GM19468 (cell line): Measurements from ENCODE around the gene SLC7A10.
A peak's percentile ranks its signal among the peaks of the same experiment; 100 is the strongest.
"Not testable (repeated sequence)": the region's sequence is repeated elsewhere in the genome, so short reads cannot be mapped to it uniquely, and the experiment has no call there.

Experiments used
- ATAC-seq: cut with Tn5 transposase; IDR thresholded peaks from one replicate; pipeline ENCODE4 v1.9.1; 2021; ENCODE audit warnings: mild to moderate bottlenecking, moderate library complexity, moderate number of reproducible peaks; ENCODE audit not compliant: unreplicated experiment; ENCODE audit errors: extremely low read depth

The SLC7A10 gene

GRCh38 chr19:33191092-33191491 lies 34.6 kb downstream of the SLC7A10 start:
- not testable (repeated sequence) for ATAC-seq

GRCh38 chr19:33189453-33189852 lies 36.2 kb downstream of the SLC7A10 start:
- no peak for ATAC-seq

GRCh38 chr19:33187183-33187540 lies 38.5 kb downstream of the SLC7A10 start:
- no peak for ATAC-seq

GRCh38 chr19:33186431-33187182 lies 39.0 kb downstream of the SLC7A10 start:
- no peak for ATAC-seq

GRCh38 chr19:33177417-33177979 lies 48.2 kb downstream of the SLC7A10 start:
- peak; percentile 6 for ATAC-seq

- peak; percentile 77 for ATAC-seq
Observed at GRCh38 chr19:33176670-33177416, 48.8 kb downstream of the SLC7A10 start.

- no peak for ATAC-seq
Observed at GRCh38 chr19:33175886-33176669, 49.6 kb downstream of the SLC7A10 start.

- ATAC-seq = no peak
Observed at GRCh38 chr19:33175156-33175782, 50.4 kb downstream of the SLC7A10 start.

GRCh38 chr19:33174186-33174585 lies 51.5 kb downstream of the SLC7A10 start:
- ATAC-seq = no peak

GRCh38 chr19:33171916-33172359 lies 53.7 kb downstream of the SLC7A10 start:
- no peak for ATAC-seq

- ATAC-seq = no peak
Observed at GRCh38 chr19:33171222-33171795, 54.3 kb downstream of the SLC7A10 start.

- no peak for ATAC-seq
Observed at GRCh38 chr19:33168528-33168927, 57.1 kb downstream of the SLC7A10 start.

- ATAC-seq = no peak
Observed at GRCh38 chr19:33167438-33167837, 58.2 kb downstream of the SLC7A10 start.

GRCh38 chr19:33166037-33166436 lies 59.6 kb downstream of the SLC7A10 start:
- ATAC-seq = not testable (repeated sequence)

- ATAC-seq = no peak
Observed at GRCh38 chr19:33163481-33163880, 62.2 kb downstream of the SLC7A10 start.

- ATAC-seq = no peak
Observed at GRCh38 chr19:33161201-33161600, 64.4 kb downstream of the SLC7A10 start.

- ATAC-seq = no peak
Observed at GRCh38 chr19:33159893-33160292, 65.8 kb downstream of the SLC7A10 start.

GRCh38 chr19:33159149-33159548 lies 66.5 kb downstream of the SLC7A10 start:
- ATAC-seq = no peak
